ENCODE measurements around the gene DIS3L2. TPM values are rescaled to one million over a fixed set of nuclear protein-coding genes. Genes with fewer than 3 reads are reported as not detected.
"Not testable (repeated sequence)": the region's sequence is repeated elsewhere in the genome, so short reads cannot be mapped to it uniquely, and the experiment has no call there.

The DIS3L2 gene
- total and polyA plus RNA-seq, 5 donors from 2014 or later: 10.9 to 76.9 (median 21.0) TPM

GRCh38 chr2:232352511-232353091 lies 391.1 kb downstream of the DIS3L2 start:
- Histone ChIP-seq H3K36me3 (ENCODE audit: control insufficient read depth, insufficient read depth, low read length) (no peaks in the 10 kb centered on the region), H3K27ac (ENCODE audit: insufficient read depth, low read length, poor library complexity, severe bottlenecking) (no peak overlapping the region), H3K4me3 (ENCODE audit: low read depth, low read length) (no peak overlapping the region), H3K9me3 (ENCODE audit: control insufficient read depth in 2 of 2, low read length in 2 of 2) (no peaks in the 10 kb centered on the region), H3K4me1 (ENCODE audit: control insufficient read depth, insufficient read depth, low read length, poor library complexity, severe bottlenecking) (peaks cover 26% of the 10 kb centered on the region), H3K27me3 (ENCODE audit: control insufficient read depth, insufficient read depth, low read length) (peaks cover 8% of the 10 kb centered on the region)
- Mint-ChIP-seq H3K4me3 (no peak overlapping the region), H3K4me1 (peaks cover 0 to 4% (median 0%) of the 10 kb centered on the region in 4 donors), H3K9me3 (peaks cover 0 to 2% (median 0%) of the 10 kb centered on the region in 7 donors), H3K36me3 (peaks cover 3% of the 10 kb centered on the region), H3K27me3 (peaks cover 31% of the 10 kb centered on the region), H3K27ac (no peak overlapping the region)
- DNase-seq: no peak
- no peak for ATAC-seq (ENCODE audit: low read depth in 2 of 2)

GRCh38 chr2:232353096-232353495 lies 391.6 kb downstream of the DIS3L2 start:
- Histone ChIP-seq H3K36me3 (ENCODE audit: control insufficient read depth, insufficient read depth, low read length) (no peaks in the 10 kb centered on the region), H3K4me1 (ENCODE audit: control insufficient read depth, insufficient read depth, low read length, poor library complexity, severe bottlenecking) (peaks cover 26% of the 10 kb centered on the region), H3K27me3 (ENCODE audit: control insufficient read depth, insufficient read depth, low read length) (peaks cover 8% of the 10 kb centered on the region), H3K4me3 (ENCODE audit: low read depth, low read length) (no peak overlapping the region), H3K27ac (ENCODE audit: insufficient read depth, low read length, poor library complexity, severe bottlenecking) (no peak overlapping the region), H3K9me3 (ENCODE audit: control insufficient read depth in 2 of 2, low read length in 2 of 2) (no peaks in the 10 kb centered on the region)
- Mint-ChIP-seq H3K27ac (no peak overlapping the region), H3K36me3 (peaks cover 3% of the 10 kb centered on the region), H3K4me3 (no peak overlapping the region), H3K9me3 (peaks cover 0 to 2% (median 0%) of the 10 kb centered on the region in 7 donors), H3K27me3 (peaks cover 27% of the 10 kb centered on the region), H3K4me1 (peaks cover 0 to 4% (median 0%) of the 10 kb centered on the region in 4 donors)
- DNase-seq (no peak), ATAC-seq (ENCODE audit: low read depth in 2 of 2) (no peak)

- Mint-ChIP-seq H3K27me3 (peaks cover 26% of the 10 kb centered on the region), H3K4me3 (no peak overlapping the region), H3K36me3 (peaks cover 3% of the 10 kb centered on the region), H3K27ac (no peak overlapping the region), H3K9me3 (peaks cover 0 to 2% (median 0%) of the 10 kb centered on the region in 7 donors), H3K4me1 (peaks cover 0 to 4% (median 0%) of the 10 kb centered on the region in 4 donors)
- Histone ChIP-seq H3K36me3 (ENCODE audit: control insufficient read depth, insufficient read depth, low read length) (no peaks in the 10 kb centered on the region), H3K27me3 (ENCODE audit: control insufficient read depth, insufficient read depth, low read length) (peaks cover 8% of the 10 kb centered on the region), H3K4me3 (ENCODE audit: low read depth, low read length) (no peak overlapping the region), H3K27ac (ENCODE audit: insufficient read depth, low read length, poor library complexity, severe bottlenecking) (no peak overlapping the region), H3K9me3 (ENCODE audit: control insufficient read depth in 2 of 2, low read length in 2 of 2) (no peaks in the 10 kb centered on the region), H3K4me1 (ENCODE audit: control insufficient read depth, insufficient read depth, low read length, poor library complexity, severe bottlenecking) (peaks cover 26% of the 10 kb centered on the region)
- no peak for DNase-seq
- ATAC-seq (ENCODE audit: low read depth in 2 of 2): no peak
Measured at GRCh38 chr2:232353660-232354059, 392.1 kb downstream of the DIS3L2 start.

DNA sequence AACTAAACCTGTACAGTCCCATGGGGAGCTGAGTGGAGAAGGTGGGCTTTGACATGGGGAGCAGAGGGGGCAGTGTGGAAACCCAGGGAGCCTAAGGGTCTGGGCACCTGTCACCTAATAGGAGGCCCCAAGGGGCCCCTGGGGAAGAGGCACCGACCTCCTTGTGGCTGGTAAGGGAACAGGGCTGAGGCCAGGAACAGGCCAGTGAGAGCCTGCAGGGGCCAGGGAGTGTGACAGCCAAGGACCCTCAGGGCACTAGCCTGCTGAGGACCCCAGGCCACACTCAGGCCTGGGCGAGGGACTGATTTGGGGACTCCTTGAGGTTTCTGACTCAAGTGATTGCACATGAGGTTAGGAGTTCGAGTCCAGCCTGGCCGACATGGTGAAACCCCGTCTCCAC lies 392.6 kb downstream of the DIS3L2 start:
- H3K4me3 Mint-ChIP-seq: no peak overlapping the region
- H3K9me3 Mint-ChIP-seq: peaks cover 0 to 2% (median 0%) of the 10 kb centered on the region in 7 donors

GRCh38 chr2:232361646-232362045 lies 400.1 kb downstream of the DIS3L2 start:
- H3K27ac Mint-ChIP-seq: no peak overlapping the region
- H3K36me3 Mint-ChIP-seq: no peaks in the 10 kb centered on the region
- H3K4me1 Mint-ChIP-seq: peaks cover 0 to 29% (median 7%) of the 10 kb centered on the region in 4 donors
- H3K36me3 ChIP-seq (ENCODE audit: control insufficient read depth, insufficient read depth, low read length): no peaks in the 10 kb centered on the region
- H3K27me3 ChIP-seq (ENCODE audit: control insufficient read depth, insufficient read depth, low read length): no peaks in the 10 kb centered on the region
- ATAC-seq (ENCODE audit: low read depth in 2 of 2) (no peak), DNase-seq (no peak)
- no peak overlapping the region for H3K27ac ChIP-seq (ENCODE audit: insufficient read depth, low read length, poor library complexity, severe bottlenecking)
- no peaks in the 10 kb centered on the region for H3K27me3 Mint-ChIP-seq
- no peaks in the 10 kb centered on the region for H3K9me3 ChIP-seq (ENCODE audit: control insufficient read depth in 2 of 2, low read length in 2 of 2)
- no peak overlapping the region for H3K4me3 ChIP-seq (ENCODE audit: low read depth, low read length)
- peaks cover 0 to 1% (median 0%) of the 10 kb centered on the region in 7 donors for H3K9me3 Mint-ChIP-seq
- H3K4me1 ChIP-seq (ENCODE audit: control insufficient read depth, insufficient read depth, low read length, poor library complexity, severe bottlenecking): peaks cover 8% of the 10 kb centered on the region
- H3K4me3 Mint-ChIP-seq: no peak overlapping the region

More for the DNA sequence above, 392.6 kb downstream of the DIS3L2 start:
- Histone ChIP-seq H3K9me3 (ENCODE audit: control insufficient read depth in 2 of 2, low read length in 2 of 2) (no peaks in the 10 kb centered on the region), H3K27ac (ENCODE audit: insufficient read depth, low read length, poor library complexity, severe bottlenecking) (no peak overlapping the region), H3K4me3 (ENCODE audit: low read depth, low read length) (no peak overlapping the region), H3K27me3 (ENCODE audit: control insufficient read depth, insufficient read depth, low read length) (peaks cover 8% of the 10 kb centered on the region), H3K36me3 (ENCODE audit: control insufficient read depth, insufficient read depth, low read length) (no peaks in the 10 kb centered on the region), H3K4me1 (ENCODE audit: control insufficient read depth, insufficient read depth, low read length, poor library complexity, severe bottlenecking) (peaks cover 25% of the 10 kb centered on the region)
- Mint-ChIP-seq H3K27me3 (peaks cover 26% of the 10 kb centered on the region), H3K4me1 (peaks cover 0 to 4% (median 0%) of the 10 kb centered on the region in 4 donors), H3K36me3 (peaks cover 3% of the 10 kb centered on the region), H3K27ac (no peak overlapping the region)
- no peak for ATAC-seq (ENCODE audit: low read depth in 2 of 2)
- no peak for DNase-seq

- Histone ChIP-seq H3K27ac (ENCODE audit: insufficient read depth, low read length, poor library complexity, severe bottlenecking) (no peak overlapping the region), H3K36me3 (ENCODE audit: control insufficient read depth, insufficient read depth, low read length) (no peaks in the 10 kb centered on the region), H3K4me3 (ENCODE audit: low read depth, low read length) (no peak overlapping the region), H3K9me3 (ENCODE audit: control insufficient read depth in 2 of 2, low read length in 2 of 2) (no peaks in the 10 kb centered on the region), H3K4me1 (ENCODE audit: control insufficient read depth, insufficient read depth, low read length, poor library complexity, severe bottlenecking) (peaks cover 8% of the 10 kb centered on the region), H3K27me3 (ENCODE audit: control insufficient read depth, insufficient read depth, low read length) (no peaks in the 10 kb centered on the region)
- Mint-ChIP-seq H3K4me3 (peak overlapping the region in 3 of 4 donors; percentile 30 to 51 (median 42)), H3K4me1 (peaks cover 0 to 29% (median 7%) of the 10 kb centered on the region in 4 donors), H3K36me3 (no peaks in the 10 kb centered on the region), H3K27me3 (no peaks in the 10 kb centered on the region), H3K27ac (peak overlapping the region in 1 of 3 donors; percentile 41), H3K9me3 (peaks cover 0 to 1% (median 0%) of the 10 kb centered on the region in 7 donors)
- no peak for ATAC-seq (ENCODE audit: low read depth in 2 of 2)
- no peak for DNase-seq
Measured at GRCh38 chr2:232362174-232362900, 400.8 kb downstream of the DIS3L2 start.

GRCh38 chr2:232363064-232363783 lies 401.7 kb downstream of the DIS3L2 start:
- H3K4me1 ChIP-seq (ENCODE audit: control insufficient read depth, insufficient read depth, low read length, poor library complexity, severe bottlenecking); H3K36me3 ChIP-seq (ENCODE audit: control insufficient read depth, insufficient read depth, low read length); DNase-seq; H3K27me3 ChIP-seq (ENCODE audit: control insufficient read depth, insufficient read depth, low read length); ATAC-seq (ENCODE audit: low read depth in 2 of 2); H3K9me3 Mint-ChIP-seq; H3K27ac ChIP-seq (ENCODE audit: insufficient read depth, low read length, poor library complexity, severe bottlenecking); H3K27me3 Mint-ChIP-seq; H3K9me3 ChIP-seq (ENCODE audit: control insufficient read depth in 2 of 2, low read length in 2 of 2); H3K36me3 Mint-ChIP-seq: not testable (repeated sequence)
- Mint-ChIP-seq H3K4me3 (peak overlapping the region; percentile 49 to 92 (median 90)), H3K4me1 (peaks cover 0 to 29% (median 7%) of the 10 kb centered on the region in 4 donors), H3K27ac (peak overlapping the region; percentile 82 to 93 (median 85))
- peak overlapping the region; percentile 76 for H3K4me3 ChIP-seq (ENCODE audit: low read depth, low read length)

All from CD4-positive, CD25-positive, alpha-beta regulatory T cell (primary cell).